Measurements from ENCODE around the gene ZNF813. TPM values are rescaled to one million over a fixed set of nuclear protein-coding genes. Genes with fewer than 3 reads are reported as not detected.
"Not testable (repeated sequence)": the region's sequence is repeated elsewhere in the genome, so short reads cannot be mapped to it uniquely, and the experiment has no call there.

ZNF813 gene
- total RNA-seq, 1 donor from 2014 or later: 16.0 TPM

- DNase-seq (ENCODE audit: low spot score, unreplicated experiment): no peak
- peaks cover 39% of the 10 kb centered on the region for H3K36me3 Mint-ChIP-seq (ENCODE audit: insufficient read depth)
- H3K9me3 Mint-ChIP-seq (ENCODE audit: low read depth): peaks cover 25% of the 10 kb centered on the region
- H3K4me1 Mint-ChIP-seq (ENCODE audit: low read depth): peaks cover 41% of the 10 kb centered on the region
- no peak overlapping the region for H3K4me3 Mint-ChIP-seq (ENCODE audit: low read depth)
- TF ChIP-seq CTCF (IDR thresholded peaks at IDR 0.05; ENCODE audit: unreplicated experiment): no peak
- H3K27me3 Mint-ChIP-seq: no peaks in the 10 kb centered on the region
- H3K27ac Mint-ChIP-seq: peak overlapping the region; percentile 62
Observed at GRCh38 chr19:53461866-53462265, 5.7 kb upstream of the ZNF813 start.

GRCh38 chr19:53462861-53463260, 4.7 kb upstream of the ZNF813 start:
- Mint-ChIP-seq H3K9me3 (ENCODE audit: low read depth) (peaks cover 19% of the 10 kb centered on the region), H3K27ac (peak overlapping the region; percentile 63), H3K4me3 (ENCODE audit: low read depth) (no peak overlapping the region), H3K4me1 (ENCODE audit: low read depth) (peaks cover 41% of the 10 kb centered on the region), H3K27me3 (no peaks in the 10 kb centered on the region), H3K36me3 (ENCODE audit: insufficient read depth) (peaks cover 31% of the 10 kb centered on the region)
- TF ChIP-seq CTCF (IDR thresholded peaks at IDR 0.05; ENCODE audit: unreplicated experiment): no peak
- no peak for DNase-seq (ENCODE audit: low spot score, unreplicated experiment)

GRCh38 chr19:53463263-53463662, 4.3 kb upstream of the ZNF813 start:
- DNase-seq (ENCODE audit: low spot score, unreplicated experiment): no peak
- Mint-ChIP-seq H3K4me1 (ENCODE audit: low read depth) (peaks cover 43% of the 10 kb centered on the region), H3K36me3 (ENCODE audit: insufficient read depth) (peaks cover 27% of the 10 kb centered on the region), H3K27me3 (no peaks in the 10 kb centered on the region), H3K9me3 (ENCODE audit: low read depth) (peaks cover 17% of the 10 kb centered on the region), H3K4me3 (ENCODE audit: low read depth) (no peak overlapping the region), H3K27ac (no peak overlapping the region)
- no peak for TF ChIP-seq CTCF (IDR thresholded peaks at IDR 0.05; ENCODE audit: unreplicated experiment)

GRCh38 chr19:53466726-53467484, 628 bp upstream of the ZNF813 start:
- Mint-ChIP-seq H3K27me3 (no peaks in the 10 kb centered on the region), H3K4me1 (ENCODE audit: low read depth) (peaks cover 34% of the 10 kb centered on the region), H3K9me3 (ENCODE audit: low read depth) (peaks cover 9% of the 10 kb centered on the region), H3K36me3 (ENCODE audit: insufficient read depth) (peaks cover 11% of the 10 kb centered on the region), H3K27ac (peak overlapping the region; percentile 98), H3K4me3 (ENCODE audit: low read depth) (peak overlapping the region; percentile 95)
- peak; percentile 34 for DNase-seq (ENCODE audit: low spot score, unreplicated experiment)
- TF ChIP-seq CTCF (IDR thresholded peaks at IDR 0.05; ENCODE audit: unreplicated experiment): peak; percentile 30

- not testable (repeated sequence) for H3K9me3 Mint-ChIP-seq (ENCODE audit: low read depth); DNase-seq (ENCODE audit: low spot score, unreplicated experiment); H3K27me3 Mint-ChIP-seq; H3K36me3 Mint-ChIP-seq (ENCODE audit: insufficient read depth)
- peak overlapping the region; percentile 98 for H3K27ac Mint-ChIP-seq
- peaks cover 32% of the 10 kb centered on the region for H3K4me1 Mint-ChIP-seq (ENCODE audit: low read depth)
- H3K4me3 Mint-ChIP-seq (ENCODE audit: low read depth): peak overlapping the region; percentile 95
Observed at GRCh38 chr19:53468628-53469027, 1.1 kb downstream of the ZNF813 start.

- Mint-ChIP-seq H3K27ac (no peak overlapping the region), H3K27me3 (no peaks in the 10 kb centered on the region), H3K36me3 (ENCODE audit: insufficient read depth) (peaks cover 22% of the 10 kb centered on the region), H3K4me3 (ENCODE audit: low read depth) (no peak overlapping the region), H3K4me1 (ENCODE audit: low read depth) (peaks cover 27% of the 10 kb centered on the region), H3K9me3 (ENCODE audit: low read depth) (peaks cover 4% of the 10 kb centered on the region)
- no peak for TF ChIP-seq CTCF (IDR thresholded peaks at IDR 0.05; ENCODE audit: unreplicated experiment)
- DNase-seq (ENCODE audit: low spot score, unreplicated experiment): no peak
Observed at GRCh38 chr19:53471916-53472315, 4.4 kb downstream of the ZNF813 start.

GRCh38 chr19:53474832-53475231, 7.3 kb downstream of the ZNF813 start:
- Mint-ChIP-seq H3K36me3 (ENCODE audit: insufficient read depth) (peaks cover 45% of the 10 kb centered on the region), H3K9me3 (ENCODE audit: low read depth) (peaks cover 12% of the 10 kb centered on the region), H3K4me1 (ENCODE audit: low read depth) (peaks cover 13% of the 10 kb centered on the region)
- H3K4me3 Mint-ChIP-seq (ENCODE audit: low read depth); H3K27me3 Mint-ChIP-seq; DNase-seq (ENCODE audit: low spot score, unreplicated experiment); H3K27ac Mint-ChIP-seq: not testable (repeated sequence)

- H3K4me3 Mint-ChIP-seq (ENCODE audit: low read depth); H3K27ac Mint-ChIP-seq; H3K27me3 Mint-ChIP-seq; H3K4me1 Mint-ChIP-seq (ENCODE audit: low read depth); DNase-seq (ENCODE audit: low spot score, unreplicated experiment): not testable (repeated sequence)
- Mint-ChIP-seq H3K9me3 (ENCODE audit: low read depth) (peaks cover 16% of the 10 kb centered on the region), H3K36me3 (ENCODE audit: insufficient read depth) (peaks cover 51% of the 10 kb centered on the region)
Observed at GRCh38 chr19:53475470-53475869, 7.9 kb downstream of the ZNF813 start.
